Cardiac muscle cell (in vitro differentiated cells and primary cell): ENCODE measurements around the gene IQGAP2. TPM values are rescaled to one million over a fixed set of nuclear protein-coding genes. Genes with fewer than 3 reads are reported as not detected.

Source experiments
- DNase-seq, 2 donors: peaks; one replicate each; pipeline versions ENCODE4 v3.0.0 to v3.0.0-alpha.2; 2010 to 2017; ENCODE audit warnings: low read depth in 1 of 2, low spot score in 1 of 2
- H3K27ac ChIP-seq: fragments of 200-600 bp; sonication (generic); 2 replicates; pipeline ENCODE4 v1.5.1; 2016
- H3K27me3 ChIP-seq: fragments of 200-600 bp; sonication (generic); 2 replicates; pipeline ENCODE4 v1.6.0; 2016; ENCODE audit warnings: control low read depth
- H3K36me3 ChIP-seq: fragments of 200-600 bp; sonication (generic); 2 replicates; pipeline ENCODE4 v1.5.1; 2016; ENCODE audit warnings: control low read depth
- H3K4me1 ChIP-seq: fragments of 200-600 bp; sonication (generic); 2 replicates; pipeline ENCODE4 v1.8.1; 2017; ENCODE audit warnings: low read depth, mild to moderate bottlenecking, mixed run types
- H3K4me3 ChIP-seq: fragments of 200-600 bp; sonication (generic); 2 replicates; pipeline ENCODE4 v1.5.1; 2016; ENCODE audit warnings: mild to moderate bottlenecking
- H3K9me3 ChIP-seq: fragments of 200-600 bp; sonication (generic); 2 replicates; pipeline ENCODE4 v1.5.1; 2017; ENCODE audit warnings: low read depth, mild to moderate bottlenecking, control low read depth
- polyA plus RNA-seq: library from polyadenylated mRNA; unstranded; fragments of >200 nt; fragmentation: Nextera tagmentation; extraction: Ambion mirVana; gene quantifications from 2 replicates; pipeline ENCODE4 v1.2.1, GENCODE V29; 2016
- total RNA-seq: library from RNA; depleted of rRNA; stranded (reverse); fragments of >200 nt; gene quantifications from 2 replicates; pipeline ENCODE4 v1.2.3, GENCODE V29; 2016
- TF ChIP-seq, protein P1 (sequence below): IDR thresholded peaks from 2 replicates; pipeline ENCODE4 v1.5.1; 2012; ENCODE audit warnings: low read depth, mild to moderate bottlenecking, low read length

Gene IQGAP2
- total and polyA plus RNA-seq, 2 experiments from 2014 or later: 4.1 to 10.8 TPM

DNA sequence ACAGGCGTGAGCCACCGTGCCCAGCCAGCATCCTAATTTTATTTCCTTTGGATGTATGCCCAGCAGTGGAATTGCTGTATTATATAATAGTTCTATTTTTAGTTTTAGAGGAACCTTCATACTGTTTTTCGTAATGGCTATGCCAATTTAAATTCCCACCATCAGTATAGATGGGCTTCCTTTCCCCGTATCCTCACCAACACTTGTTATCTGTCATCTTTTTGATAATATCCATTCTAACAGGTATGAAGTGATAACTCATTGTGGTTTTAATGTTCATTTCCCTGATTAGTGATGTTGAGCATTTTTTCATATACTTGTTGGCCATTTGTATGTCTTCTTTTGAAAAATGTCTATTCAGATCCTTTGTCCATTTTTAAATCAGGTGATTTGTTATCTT is 325.9 kb downstream of the IQGAP2 start:
- Histone ChIP-seq H3K9me3 (no peaks in the 10 kb centered on the region), H3K36me3 (no peaks in the 10 kb centered on the region), H3K27ac (no peak overlapping the region), H3K27me3 (no peaks in the 10 kb centered on the region), H3K4me3 (no peak overlapping the region), H3K4me1 (no peaks in the 10 kb centered on the region)
- TF ChIP-seq, protein P1, sequence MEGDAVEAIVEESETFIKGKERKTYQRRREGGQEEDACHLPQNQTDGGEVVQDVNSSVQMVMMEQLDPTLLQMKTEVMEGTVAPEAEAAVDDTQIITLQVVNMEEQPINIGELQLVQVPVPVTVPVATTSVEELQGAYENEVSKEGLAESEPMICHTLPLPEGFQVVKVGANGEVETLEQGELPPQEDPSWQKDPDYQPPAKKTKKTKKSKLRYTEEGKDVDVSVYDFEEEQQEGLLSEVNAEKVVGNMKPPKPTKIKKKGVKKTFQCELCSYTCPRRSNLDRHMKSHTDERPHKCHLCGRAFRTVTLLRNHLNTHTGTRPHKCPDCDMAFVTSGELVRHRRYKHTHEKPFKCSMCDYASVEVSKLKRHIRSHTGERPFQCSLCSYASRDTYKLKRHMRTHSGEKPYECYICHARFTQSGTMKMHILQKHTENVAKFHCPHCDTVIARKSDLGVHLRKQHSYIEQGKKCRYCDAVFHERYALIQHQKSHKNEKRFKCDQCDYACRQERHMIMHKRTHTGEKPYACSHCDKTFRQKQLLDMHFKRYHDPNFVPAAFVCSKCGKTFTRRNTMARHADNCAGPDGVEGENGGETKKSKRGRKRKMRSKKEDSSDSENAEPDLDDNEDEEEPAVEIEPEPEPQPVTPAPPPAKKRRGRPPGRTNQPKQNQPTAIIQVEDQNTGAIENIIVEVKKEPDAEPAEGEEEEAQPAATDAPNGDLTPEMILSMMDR: no peak
- no peak for DNase-seq

DNA sequence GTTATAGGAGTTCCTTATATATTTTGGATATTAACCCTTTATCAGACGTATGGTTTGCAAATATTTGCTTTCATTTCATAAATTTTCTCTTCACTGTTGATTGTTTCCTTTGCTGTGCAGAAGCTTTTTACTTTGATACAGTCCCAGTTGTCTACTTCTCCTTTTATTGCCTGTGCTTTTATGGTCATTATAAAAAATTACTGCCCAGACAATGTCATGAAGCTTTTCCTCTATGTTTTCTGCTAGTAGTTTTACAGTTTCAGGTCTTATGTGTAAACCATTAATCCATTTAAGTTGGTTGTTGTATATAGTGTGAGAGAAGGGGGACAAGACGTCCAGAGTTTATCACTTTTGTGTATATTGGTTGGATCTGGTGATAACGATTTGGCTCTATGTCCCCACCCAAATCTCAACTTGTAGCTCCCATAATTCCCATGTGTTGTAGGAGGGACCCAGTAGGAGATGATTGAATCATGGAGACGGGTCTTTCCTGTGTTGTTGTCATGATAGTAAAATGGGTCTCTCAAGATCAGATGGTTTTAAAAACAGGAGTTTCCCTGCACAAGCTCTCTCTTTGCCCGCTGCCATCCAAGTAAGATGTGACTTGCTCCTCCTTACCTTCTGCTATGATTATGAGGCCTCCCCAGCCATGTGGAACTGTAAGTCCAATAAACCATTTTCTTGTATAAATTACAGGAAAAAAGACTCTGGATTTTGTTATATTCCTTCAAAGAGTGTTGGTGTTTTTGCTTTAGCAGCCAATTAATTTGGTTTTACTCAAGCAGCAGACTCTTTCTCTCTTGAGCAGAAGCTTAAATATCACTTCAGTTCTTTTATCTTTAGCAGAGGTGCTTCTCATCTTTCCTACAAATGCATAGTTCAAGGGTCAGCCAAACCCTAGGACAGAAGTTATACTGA is 326.5 kb downstream of the IQGAP2 start:
- TF ChIP-seq, protein P1: no peak
- H3K4me3 ChIP-seq: no peak overlapping the region
- H3K4me1 ChIP-seq: no peaks in the 10 kb centered on the region
- DNase-seq: no peak
- H3K27ac ChIP-seq: no peak overlapping the region
- no peaks in the 10 kb centered on the region for H3K27me3 ChIP-seq
- H3K36me3 ChIP-seq: no peaks in the 10 kb centered on the region
- H3K9me3 ChIP-seq: no peaks in the 10 kb centered on the region

DNA sequence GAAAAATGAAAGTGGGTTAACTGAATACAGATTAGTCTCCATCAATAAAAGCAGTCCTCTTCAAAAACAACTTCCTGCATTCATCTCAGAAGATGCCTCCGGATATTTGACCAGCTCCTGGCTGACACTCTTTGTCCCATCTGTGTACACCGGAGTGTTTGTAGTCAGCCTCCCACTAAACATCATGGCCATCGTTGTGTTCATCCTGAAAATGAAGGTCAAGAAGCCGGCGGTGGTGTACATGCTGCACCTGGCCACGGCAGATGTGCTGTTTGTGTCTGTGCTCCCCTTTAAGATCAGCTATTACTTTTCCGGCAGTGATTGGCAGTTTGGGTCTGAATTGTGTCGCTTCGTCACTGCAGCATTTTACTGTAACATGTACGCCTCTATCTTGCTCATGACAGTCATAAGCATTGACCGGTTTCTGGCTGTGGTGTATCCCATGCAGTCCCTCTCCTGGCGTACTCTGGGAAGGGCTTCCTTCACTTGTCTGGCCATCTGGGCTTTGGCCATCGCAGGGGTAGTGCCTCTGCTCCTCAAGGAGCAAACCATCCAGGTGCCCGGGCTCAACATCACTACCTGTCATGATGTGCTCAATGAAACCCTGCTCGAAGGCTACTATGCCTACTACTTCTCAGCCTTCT is 329.4 kb downstream of the IQGAP2 start:
- Histone ChIP-seq H3K36me3 (no peaks in the 10 kb centered on the region), H3K9me3 (no peaks in the 10 kb centered on the region), H3K4me3 (no peak overlapping the region), H3K4me1 (no peaks in the 10 kb centered on the region), H3K27ac (no peak overlapping the region), H3K27me3 (no peaks in the 10 kb centered on the region)
- no peak for DNase-seq
- TF ChIP-seq, protein P1: no peak

DNA sequence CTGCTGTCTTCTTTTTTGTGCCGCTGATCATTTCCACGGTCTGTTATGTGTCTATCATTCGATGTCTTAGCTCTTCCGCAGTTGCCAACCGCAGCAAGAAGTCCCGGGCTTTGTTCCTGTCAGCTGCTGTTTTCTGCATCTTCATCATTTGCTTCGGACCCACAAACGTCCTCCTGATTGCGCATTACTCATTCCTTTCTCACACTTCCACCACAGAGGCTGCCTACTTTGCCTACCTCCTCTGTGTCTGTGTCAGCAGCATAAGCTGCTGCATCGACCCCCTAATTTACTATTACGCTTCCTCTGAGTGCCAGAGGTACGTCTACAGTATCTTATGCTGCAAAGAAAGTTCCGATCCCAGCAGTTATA is 329.9 kb downstream of the IQGAP2 start:
- H3K4me3 ChIP-seq: no peak overlapping the region
- H3K9me3 ChIP-seq: no peaks in the 10 kb centered on the region
- H3K4me1 ChIP-seq: no peaks in the 10 kb centered on the region
- no peaks in the 10 kb centered on the region for H3K27me3 ChIP-seq
- no peak for DNase-seq
- no peak overlapping the region for H3K27ac ChIP-seq
- TF ChIP-seq, protein P1: no peak
- H3K36me3 ChIP-seq: no peaks in the 10 kb centered on the region

DNA sequence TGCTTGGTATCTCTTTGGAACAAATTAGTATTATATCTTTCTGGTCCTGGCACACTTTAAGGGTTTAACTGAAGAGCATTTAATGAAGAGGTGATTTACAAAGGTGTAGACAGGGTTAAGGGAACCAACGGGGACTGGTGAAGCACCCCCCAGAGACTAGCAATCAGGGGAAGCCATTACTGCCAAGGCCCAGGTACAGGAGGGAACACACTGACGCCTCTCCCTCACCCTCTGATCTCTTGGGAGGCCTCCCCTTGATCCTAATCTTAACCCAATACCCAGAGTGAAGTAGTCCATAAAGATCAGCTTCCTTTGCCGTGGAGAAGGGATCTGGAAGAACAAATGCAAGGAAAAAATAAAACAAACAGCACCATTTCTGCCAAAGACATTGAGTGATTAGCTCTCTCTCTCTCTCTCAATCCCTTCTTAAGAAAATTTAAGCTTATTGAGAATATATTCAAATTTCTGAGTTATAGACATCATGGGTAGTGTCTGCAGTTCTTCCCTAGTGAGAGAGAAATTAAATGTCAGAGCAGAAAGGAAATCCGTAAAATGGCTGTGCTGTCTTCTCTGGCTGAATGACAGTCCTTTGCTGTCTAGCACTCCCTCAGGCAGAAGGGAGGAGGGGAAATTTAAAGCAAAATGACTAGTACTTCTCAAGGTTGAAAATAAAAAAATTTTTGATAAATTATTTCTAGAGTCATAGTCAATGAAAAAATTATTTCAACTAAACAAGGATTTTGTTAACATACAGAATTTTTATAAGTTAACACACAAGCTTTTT is 332.9 kb downstream of the IQGAP2 start:
- TF ChIP-seq, protein P1: no peak
- no peak overlapping the region for H3K4me3 ChIP-seq
- no peak overlapping the region for H3K27ac ChIP-seq
- H3K27me3 ChIP-seq: no peaks in the 10 kb centered on the region
- H3K4me1 ChIP-seq: no peaks in the 10 kb centered on the region
- H3K36me3 ChIP-seq: no peaks in the 10 kb centered on the region
- no peak for DNase-seq
- H3K9me3 ChIP-seq: no peaks in the 10 kb centered on the region
